Stimulated activated CD8-positive, alpha-beta memory T cell treated with anti-CD3 and anti-CD28 coated beads, Interleukin-2, amount 100 ng/mL, for 48 hours (primary cell): ENCODE results near the gene NOXA1.
"Not testable (repeated sequence)": the region's sequence is repeated elsewhere in the genome, so short reads cannot be mapped to it uniquely, and the experiment has no call there.

ENCODE experiments used
- DNase-seq, 2 donors: peaks; one replicate each; pipeline ENCODE4 v3.0.0-alpha.2; 2020; ENCODE audit warnings: low read depth in 2 of 2

Gene NOXA1

GRCh38 chr9:137437691-137438590 lies 14.7 kb downstream of the NOXA1 start:
- DNase-seq = no peak

- no peak for DNase-seq
Measured at GRCh38 chr9:137438591-137439157, 15.5 kb downstream of the NOXA1 start.

GRCh38 chr9:137439158-137439714 lies 16.0 kb downstream of the NOXA1 start:
- DNase-seq = no peak

- no peak for DNase-seq
Measured at GRCh38 chr9:137441289-137441934, 18.2 kb downstream of the NOXA1 start, which contains the start of gene ENTPD8. TSS of gene ENTPD8 (minus strand) at chr9:137441357. CDS start at chr9:137438285, 3,072 bp downstream.

- no peak for DNase-seq
Measured at GRCh38 chr9:137441935-137442321, 18.7 kb downstream of the NOXA1 start.

GRCh38 chr9:137444106-137444790 lies 21.1 kb downstream of the NOXA1 start:
- no peak for DNase-seq

- DNase-seq = peak; percentile 64 to 80
Measured at GRCh38 chr9:137445275-137445807, 22.1 kb downstream of the NOXA1 start.

- no peak for DNase-seq
Measured at GRCh38 chr9:137445930-137446431, 22.8 kb downstream of the NOXA1 start.

GRCh38 chr9:137446851-137447471 lies 23.8 kb downstream of the NOXA1 start:
- no peak for DNase-seq

- DNase-seq = no peak
Measured at GRCh38 chr9:137447722-137448601, 24.8 kb downstream of the NOXA1 start.

GRCh38 chr9:137448602-137448962 lies 25.4 kb downstream of the NOXA1 start:
- DNase-seq = no peak

GRCh38 chr9:137449081-137449844 lies 26.1 kb downstream of the NOXA1 start:
- DNase-seq = no peak

GRCh38 chr9:137449931-137450538 lies 26.8 kb downstream of the NOXA1 start:
- no peak for DNase-seq

GRCh38 chr9:137450539-137451222 lies 27.5 kb downstream of the NOXA1 start:
- not testable (repeated sequence) for DNase-seq

- DNase-seq = not testable (repeated sequence)
Measured at GRCh38 chr9:137451264-137452005, 28.2 kb downstream of the NOXA1 start.

GRCh38 chr9:137452006-137452760 lies 29.0 kb downstream of the NOXA1 start:
- no peak for DNase-seq
